Liver (tissue), 9 donors: ENCODE data around the gene KCNJ15. TPM values are rescaled to one million over a fixed set of nuclear protein-coding genes. Genes with fewer than 3 reads are reported as not detected.

Experiments used
- DNase-seq: peaks from one replicate; pipeline ENCODE4 v3.0.0-alpha.2; 2017; ENCODE audit warnings: low spot score
- H3K27ac ChIP-seq, 2 donors: one replicate each; pipeline ENCODE4 v1.7.0; 2013; ENCODE audit warnings: inconsistent platforms in 2 of 2, low read length in 2 of 2, control low read depth in 1 of 2, low read depth in 1 of 2, mild to moderate bottlenecking in 1 of 2
- H3K27me3 ChIP-seq, 4 donors: one replicate each; pipeline versions ENCODE4 v1.6.1 to v1.7.0; 2013; ENCODE audit warnings: low read length in 3 of 4, inconsistent platforms in 1 of 4, mild to moderate bottlenecking in 1 of 4, moderate library complexity in 1 of 4; ENCODE audit not compliant: control insufficient read depth in 4 of 4, insufficient read depth in 4 of 4
- H3K36me3 ChIP-seq, 4 donors: one replicate each; pipeline versions ENCODE4 v1.6.1 to v1.7.0; 2013; ENCODE audit warnings: low read length in 3 of 4, mild to moderate bottlenecking in 3 of 4, low read depth in 1 of 4, moderate library complexity in 1 of 4; ENCODE audit not compliant: control insufficient read depth in 4 of 4, insufficient read depth in 3 of 4
- H3K4me1 ChIP-seq, 4 donors: one replicate each; pipeline versions ENCODE4 v1.6.1 to v1.7.0; 2013; ENCODE audit warnings: low read length in 3 of 4, mild to moderate bottlenecking in 3 of 4, moderate library complexity in 1 of 4; ENCODE audit not compliant: control insufficient read depth in 4 of 4, insufficient read depth in 4 of 4
- H3K4me3 ChIP-seq, 3 donors: one replicate each; pipeline versions ENCODE4 v1.6.1 to v1.7.0; 2013; ENCODE audit warnings: low read length in 3 of 3, control low read depth in 1 of 3, low read depth in 1 of 3, mild to moderate bottlenecking in 1 of 3
- H3K9ac ChIP-seq, 2 donors: one replicate each; pipeline ENCODE4 v1.7.0; 2013; ENCODE audit warnings: low read length in 2 of 2, mild to moderate bottlenecking in 2 of 2, moderate library complexity in 2 of 2, control low read depth in 1 of 2, low read depth in 1 of 2
- H3K9me3 ChIP-seq, 4 donors: one replicate each; pipeline versions ENCODE4 v1.6.1 to v1.7.0; 2013; ENCODE audit warnings: low read length in 3 of 4; ENCODE audit not compliant: control insufficient read depth in 4 of 4
- ATF3 ChIP-seq: IDR thresholded peaks from 2 replicates; pipeline ENCODE4 v1.6.1; 2016; ENCODE audit warnings: antibody characterized with exemption
- EGR1 ChIP-seq, 2 donors: IDR thresholded peaks; 2 replicates each; pipeline ENCODE4 v1.6.1; 2016 to 2018; ENCODE audit warnings: antibody characterized with exemption in 2 of 2, low read depth in 2 of 2
- FOXA1 ChIP-seq: IDR thresholded peaks from 2 replicates; pipeline ENCODE4 v1.6.1; 2016; ENCODE audit warnings: antibody characterized with exemption
- HNF4A ChIP-seq, 2 donors: conservative IDR thresholded peaks; 2 replicates each; pipeline ENCODE4 v1.6.1; 2016; ENCODE audit warnings: antibody characterized with exemption in 2 of 2, mild to moderate bottlenecking in 2 of 2
- JUND ChIP-seq, 2 donors: IDR thresholded peaks; 2 replicates each; pipeline ENCODE4 v1.6.1; 2016; ENCODE audit warnings: antibody characterized with exemption in 2 of 2
- NR2F2 ChIP-seq: IDR thresholded peaks from 2 replicates; pipeline ENCODE4 v1.6.1; 2016; ENCODE audit warnings: antibody characterized with exemption
- RAD21 ChIP-seq, 2 donors: IDR thresholded peaks; 2 replicates each; pipeline ENCODE4 v1.6.1; 2016; ENCODE audit warnings: antibody characterized with exemption in 2 of 2, mild to moderate bottlenecking in 2 of 2
- SP1 ChIP-seq: IDR thresholded peaks from 2 replicates; pipeline ENCODE4 v1.6.1; 2018; ENCODE audit warnings: antibody characterized with exemption, mild to moderate bottlenecking
- TAF1 ChIP-seq: conservative IDR thresholded peaks from 2 replicates; pipeline ENCODE4 v1.6.1; 2016; ENCODE audit warnings: antibody characterized with exemption, mild to moderate bottlenecking
- YY1 ChIP-seq: IDR thresholded peaks from 2 replicates; pipeline ENCODE4 v1.6.1; 2016; ENCODE audit warnings: antibody characterized with exemption, mild to moderate bottlenecking
- WGBS: extraction: QIAGEN DNeasy Blood & Tissue Kit; methylation state at CpG from one replicate; pipeline ENCODE4 v1.1.7; 2013; 5-methylcytosine and 5-hydroxymethylcytosine counted together
- polyA plus RNA-seq, 2 donors: library from polyadenylated mRNA; stranded (reverse) in 1 of 2; unstranded in 1 of 2; fragments of 200-250 nt in 1 of 2; fragments of >200 nt in 1 of 2; fragmentation: Nextera tagmentation in 1 of 2; extraction: Ambion mirVana in 1 of 2; gene quantifications; one replicate each; pipeline versions ENCODE4 v1.2.1 to v1.2.3, GENCODE V29; 2013 to 2015
- total RNA-seq, 2 donors: library from RNA; depleted of rRNA; stranded (reverse); fragments of >200 nt; gene quantifications; one replicate each; pipeline ENCODE4 v1.2.3, GENCODE V29; 2014
- TF ChIP-seq, protein P1 (sequence below): IDR thresholded peaks from 2 replicates; pipeline ENCODE4 v1.6.1; 2016; ENCODE audit warnings: antibody characterized with exemption, mild to moderate bottlenecking
- TF ChIP-seq, protein P2 (sequence below): IDR thresholded peaks from 2 replicates; pipeline ENCODE4 v1.6.1; 2016; ENCODE audit warnings: antibody characterized with exemption
- donor health status: healthy.
- donor health status: healthy.
- donor health status: healthy.
- donor health status: healthy.
- donor health status: healthy.

KCNJ15 gene
- total and polyA plus RNA-seq, 4 donors = 0.61 to 4.8 (median 2.2) TPM

DNA sequence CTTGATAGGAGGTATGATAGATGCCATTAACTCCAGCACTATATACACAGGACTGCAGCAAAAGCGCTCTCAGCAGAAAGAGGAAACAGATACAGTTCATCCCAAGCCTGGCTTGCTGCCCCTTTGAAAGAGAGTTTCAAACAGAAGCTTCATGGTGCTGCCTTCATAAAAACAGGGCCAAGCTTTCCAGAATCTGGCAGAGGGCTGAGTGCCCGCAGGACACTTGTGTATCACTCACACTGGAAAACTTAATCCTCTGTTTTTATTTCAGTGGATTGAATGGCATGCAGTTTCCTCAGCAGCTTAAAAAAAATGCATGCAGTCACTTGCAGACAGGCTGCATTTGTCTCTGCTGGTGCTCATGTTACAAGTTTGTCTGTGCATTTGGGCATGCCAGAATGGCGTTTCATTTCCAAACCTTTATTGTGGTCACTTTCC is 40.4 kb downstream of the KCNJ15 start:
- H3K9me3 ChIP-seq = no peaks in the 10 kb centered on the region
- H3K9ac ChIP-seq = no peak overlapping the region
- H3K36me3 ChIP-seq = no peaks in the 10 kb centered on the region
- no peak overlapping the region for H3K27ac ChIP-seq
- peaks cover 4 to 35% (median 23%) of the 10 kb centered on the region in 4 donors for H3K4me1 ChIP-seq
- TF ChIP-seq JUND (IDR thresholded peaks at IDR 0.05) (no peak), ATF3 (no peak), SP1 (no peak), EGR1 (IDR thresholded peaks at IDR 0.05; ENCODE audit: low read depth in 2 of 2) (no peak), RAD21 (IDR thresholded peaks at IDR 0.05) (no peak)
- TF ChIP-seq, protein P1, sequence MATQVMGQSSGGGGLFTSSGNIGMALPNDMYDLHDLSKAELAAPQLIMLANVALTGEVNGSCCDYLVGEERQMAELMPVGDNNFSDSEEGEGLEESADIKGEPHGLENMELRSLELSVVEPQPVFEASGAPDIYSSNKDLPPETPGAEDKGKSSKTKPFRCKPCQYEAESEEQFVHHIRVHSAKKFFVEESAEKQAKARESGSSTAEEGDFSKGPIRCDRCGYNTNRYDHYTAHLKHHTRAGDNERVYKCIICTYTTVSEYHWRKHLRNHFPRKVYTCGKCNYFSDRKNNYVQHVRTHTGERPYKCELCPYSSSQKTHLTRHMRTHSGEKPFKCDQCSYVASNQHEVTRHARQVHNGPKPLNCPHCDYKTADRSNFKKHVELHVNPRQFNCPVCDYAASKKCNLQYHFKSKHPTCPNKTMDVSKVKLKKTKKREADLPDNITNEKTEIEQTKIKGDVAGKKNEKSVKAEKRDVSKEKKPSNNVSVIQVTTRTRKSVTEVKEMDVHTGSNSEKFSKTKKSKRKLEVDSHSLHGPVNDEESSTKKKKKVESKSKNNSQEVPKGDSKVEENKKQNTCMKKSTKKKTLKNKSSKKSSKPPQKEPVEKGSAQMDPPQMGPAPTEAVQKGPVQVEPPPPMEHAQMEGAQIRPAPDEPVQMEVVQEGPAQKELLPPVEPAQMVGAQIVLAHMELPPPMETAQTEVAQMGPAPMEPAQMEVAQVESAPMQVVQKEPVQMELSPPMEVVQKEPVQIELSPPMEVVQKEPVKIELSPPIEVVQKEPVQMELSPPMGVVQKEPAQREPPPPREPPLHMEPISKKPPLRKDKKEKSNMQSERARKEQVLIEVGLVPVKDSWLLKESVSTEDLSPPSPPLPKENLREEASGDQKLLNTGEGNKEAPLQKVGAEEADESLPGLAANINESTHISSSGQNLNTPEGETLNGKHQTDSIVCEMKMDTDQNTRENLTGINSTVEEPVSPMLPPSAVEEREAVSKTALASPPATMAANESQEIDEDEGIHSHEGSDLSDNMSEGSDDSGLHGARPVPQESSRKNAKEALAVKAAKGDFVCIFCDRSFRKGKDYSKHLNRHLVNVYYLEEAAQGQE = peak; percentile 79
- no peaks in the 10 kb centered on the region for H3K27me3 ChIP-seq
- WGBS = 72% methylated on average over 3 of the region's 3 CpGs
- no peak overlapping the region for H3K4me3 ChIP-seq
- no peak for DNase-seq

DNA sequence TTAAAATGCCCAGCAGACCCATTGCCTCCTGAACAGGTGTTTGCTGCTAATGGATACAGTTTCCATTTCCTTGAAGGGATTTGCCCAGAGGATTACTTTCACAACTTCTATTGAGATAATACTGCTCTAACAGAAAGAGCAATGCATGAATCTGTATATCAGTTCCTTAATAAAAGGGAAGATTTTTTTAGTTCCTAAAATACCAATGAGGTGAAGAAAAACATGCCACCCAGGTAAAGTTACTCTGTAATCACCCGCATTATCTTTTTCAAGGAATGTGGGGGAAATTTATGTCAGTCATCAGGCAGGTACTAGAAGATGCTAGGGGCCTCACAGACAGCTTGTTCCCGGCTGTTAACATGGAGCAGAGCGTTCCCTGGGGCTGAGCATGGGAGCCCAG is 41.1 kb downstream of the KCNJ15 start:
- 92% methylated on average over 3 of the region's 3 CpGs for WGBS
- Histone ChIP-seq H3K27ac (no peak overlapping the region), H3K36me3 (no peaks in the 10 kb centered on the region)

DNA sequence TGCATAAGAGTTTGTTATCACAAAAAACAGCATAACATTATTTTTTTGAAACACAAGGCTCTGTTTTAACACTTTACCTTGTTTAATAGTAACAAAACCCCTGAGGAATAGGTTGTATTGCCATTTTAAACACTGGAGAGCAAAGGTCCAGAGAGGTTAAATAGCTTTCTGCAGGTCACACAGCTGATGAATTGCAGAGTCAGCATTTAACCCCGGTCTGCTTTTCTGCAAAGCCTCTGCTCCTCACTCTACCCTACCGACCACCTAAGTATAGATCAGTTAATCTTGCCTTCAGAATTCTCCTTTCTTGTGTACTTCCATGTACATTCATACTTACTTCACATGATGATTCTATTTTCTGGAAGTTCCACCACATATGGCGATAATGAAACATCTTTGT is 42.0 kb downstream of the KCNJ15 start:
- Histone ChIP-seq H3K27me3 (no peaks in the 10 kb centered on the region), H3K36me3 (no peaks in the 10 kb centered on the region), H3K4me3 (no peak overlapping the region), H3K27ac (no peak overlapping the region), H3K9ac (no peak overlapping the region), H3K4me1 (peaks cover 0 to 22% (median 10%) of the 10 kb centered on the region in 4 donors), H3K9me3 (no peaks in the 10 kb centered on the region)
- TF ChIP-seq SP1 (no peak), HNF4A (conservative IDR thresholded peaks at IDR 0.05) (no peak), EGR1 (IDR thresholded peaks at IDR 0.05; ENCODE audit: low read depth in 2 of 2) (no peak), TAF1 (no peak), YY1 (no peak), ATF3 (no peak), NR2F2 (no peak), JUND (IDR thresholded peaks at IDR 0.05) (no peak)
- no peak for DNase-seq
- WGBS = 81% methylated on average over 3 of the region's 3 CpGs

More for the DNA sequence above, 41.1 kb downstream of the KCNJ15 start:
- Histone ChIP-seq H3K4me3 (no peak overlapping the region), H3K4me1 (peaks cover 4 to 32% (median 19%) of the 10 kb centered on the region in 4 donors), H3K27me3 (no peaks in the 10 kb centered on the region), H3K9ac (no peak overlapping the region), H3K9me3 (no peaks in the 10 kb centered on the region)
- no peak for DNase-seq
- TF ChIP-seq, protein P2, sequence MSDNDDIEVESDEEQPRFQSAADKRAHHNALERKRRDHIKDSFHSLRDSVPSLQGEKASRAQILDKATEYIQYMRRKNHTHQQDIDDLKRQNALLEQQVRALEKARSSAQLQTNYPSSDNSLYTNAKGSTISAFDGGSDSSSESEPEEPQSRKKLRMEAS = no peak
- TF ChIP-seq HNF4A (conservative IDR thresholded peaks at IDR 0.05) (no peak), FOXA1 (no peak), JUND (IDR thresholded peaks at IDR 0.05) (no peak), RAD21 (IDR thresholded peaks at IDR 0.05) (no peak)
